Smooth muscle cell of the coronary artery (primary cell): ENCODE results near the gene MMD2. TPM values are rescaled to one million over a fixed set of nuclear protein-coding genes. Genes with fewer than 3 reads are reported as not detected.

Experiments
- total RNA-seq: library from RNA; depleted of rRNA; stranded (reverse); fragments of >200 nt; gene quantifications from 2 replicates; pipeline ENCODE4 v1.2.3, GENCODE V29; 2014; ENCODE audit warnings: low replicate concordance

Gene MMD2
- not detected in 2 replicates for total RNA-seq

DNA sequence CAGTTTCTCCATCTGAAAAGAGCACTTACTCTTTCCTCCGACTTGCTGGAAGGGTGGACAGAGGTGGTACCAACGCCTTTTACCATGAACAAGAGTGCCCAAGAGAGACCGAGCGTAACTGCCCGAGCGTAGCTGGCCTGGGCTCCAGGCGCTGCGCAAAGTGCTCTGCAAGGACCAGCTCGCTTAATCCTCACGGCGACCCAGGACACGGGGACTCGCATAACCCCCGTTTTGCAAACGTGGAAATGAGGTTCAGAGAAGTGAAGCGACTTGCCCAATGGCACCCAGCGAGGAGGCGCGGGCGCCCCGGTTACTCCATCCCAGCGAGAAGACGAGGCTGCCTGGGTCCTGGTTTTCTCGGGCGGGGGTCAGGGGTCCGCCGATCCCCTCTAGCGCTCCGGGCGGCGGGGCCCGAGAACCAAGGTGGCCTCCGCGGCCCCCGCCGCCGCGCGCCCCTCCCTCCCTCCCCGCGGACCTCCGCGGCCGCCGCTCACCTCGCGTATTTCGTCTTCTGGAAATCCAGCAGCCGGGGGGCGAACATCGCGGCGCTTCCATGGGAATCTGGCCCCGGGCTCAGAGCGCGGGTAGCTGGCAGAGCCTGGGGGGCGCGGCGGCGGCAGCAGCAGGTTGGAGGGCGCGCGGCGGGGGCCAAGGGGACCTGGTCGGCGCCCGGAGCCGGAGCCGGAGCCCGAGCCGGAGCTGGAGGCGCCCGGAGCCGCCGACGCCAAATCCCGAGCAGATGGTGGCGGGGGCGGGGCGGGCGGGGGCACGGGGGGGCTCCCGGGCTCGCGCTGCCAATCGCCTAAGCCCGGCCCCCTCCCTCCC, at the start of gene MMD2:
Gene MMD2 (minus strand): TSS at position 711 of the 825 bp plus-strand sequence. CDS start 170 bp downstream, at position 541.

GRCh38 chr7:4883372-4884144, 75.4 kb downstream of the MMD2 start, which contains the start of gene RADIL:
TSS of gene RADIL (minus strand) at chr7:4883716. CDS start at chr7:4878139, 5,577 bp downstream.

GRCh38 chr7:4861673-4862072, 97.3 kb downstream of the MMD2 start, which contains the start of gene PAPOLB:
TSS of gene PAPOLB (minus strand) at chr7:4862030. CDS start at chr7:4861810, 220 bp downstream.

Other genes with a start within 250 kb of the MMD2 start
- 14.5 and 22.6 TPM in 2 replicates for gene AP5Z1, start 183.6 kb downstream of the MMD2 start, total RNA-seq
- 0.08 TPM in 1 of 2 replicates, not detected in the other for gene PAPOLB, start 97.2 kb downstream of the MMD2 start, total RNA-seq
- 0.38 TPM in 1 of 2 replicates, not detected in the other for gene RADIL, start 75.5 kb downstream of the MMD2 start, total RNA-seq
- 2.9 and 6.5 TPM in 2 replicates for gene RBAK, start 86.7 kb upstream of the MMD2 start, total RNA-seq
- gene WIPI2, start 231.0 kb upstream of the MMD2 start, total RNA-seq: 60.7 and 77.0 TPM in 2 replicates